Measurements from ENCODE around the gene OPRL1. TPM values are rescaled to one million over a fixed set of nuclear protein-coding genes. Genes with fewer than 3 reads are reported as not detected.

Gene OPRL1
- total and polyA plus RNA-seq, 2 of the 8 experiments (the other 6 are each of a cell fraction or from before 2014, with no cell fraction given), result 0.63 to 0.98 TPM

DNA sequence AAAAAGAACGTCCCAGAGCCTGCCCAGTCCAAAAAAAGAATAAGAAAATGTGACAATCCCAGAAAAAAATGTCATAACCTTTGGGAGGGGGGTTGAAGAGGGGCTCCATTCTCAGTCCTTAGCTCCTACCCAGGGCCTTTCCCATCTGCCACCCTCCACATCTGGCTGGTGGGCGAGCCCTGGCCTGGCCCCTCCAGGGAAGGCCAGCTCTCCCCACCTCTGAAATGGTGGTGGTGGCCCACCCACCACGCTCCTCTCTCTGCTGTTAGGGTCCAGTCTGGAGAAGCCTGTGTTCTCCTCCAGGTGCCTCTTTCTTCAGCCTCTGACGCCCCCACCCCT, 979 bp upstream of the OPRL1 start (continued):
- TF ChIP-seq RXRA (IDR thresholded peaks at IDR 0.05; ENCODE audit: insufficient read depth, low read depth, low read length) (no peak), CHD7 (IDR thresholded peaks at IDR 0.05; ENCODE audit: insufficient replicate concordance, low read length) (no peak), NANOG (IDR thresholded peaks at IDR 0.05; ENCODE audit: insufficient read depth, low read depth, low read length, poor library complexity, severe bottlenecking) (no peak)
- TF ChIP-seq, protein P1, sequence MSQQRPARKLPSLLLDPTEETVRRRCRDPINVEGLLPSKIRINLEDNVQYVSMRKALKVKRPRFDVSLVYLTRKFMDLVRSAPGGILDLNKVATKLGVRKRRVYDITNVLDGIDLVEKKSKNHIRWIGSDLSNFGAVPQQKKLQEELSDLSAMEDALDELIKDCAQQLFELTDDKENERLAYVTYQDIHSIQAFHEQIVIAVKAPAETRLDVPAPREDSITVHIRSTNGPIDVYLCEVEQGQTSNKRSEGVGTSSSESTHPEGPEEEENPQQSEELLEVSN (IDR thresholded peaks at IDR 0.05), result no peak
